ENCODE measurements around the gene MBNL1. TPM values are rescaled to one million over a fixed set of nuclear protein-coding genes. Genes with fewer than 3 reads are reported as not detected.
"Not testable (repeated sequence)": the region's sequence is repeated elsewhere in the genome, so short reads cannot be mapped to it uniquely, and the experiment has no call there.

Gene MBNL1
- total RNA-seq, 4 donors from 2014 or later, result 258 to 478 (median 320) TPM

DNA sequence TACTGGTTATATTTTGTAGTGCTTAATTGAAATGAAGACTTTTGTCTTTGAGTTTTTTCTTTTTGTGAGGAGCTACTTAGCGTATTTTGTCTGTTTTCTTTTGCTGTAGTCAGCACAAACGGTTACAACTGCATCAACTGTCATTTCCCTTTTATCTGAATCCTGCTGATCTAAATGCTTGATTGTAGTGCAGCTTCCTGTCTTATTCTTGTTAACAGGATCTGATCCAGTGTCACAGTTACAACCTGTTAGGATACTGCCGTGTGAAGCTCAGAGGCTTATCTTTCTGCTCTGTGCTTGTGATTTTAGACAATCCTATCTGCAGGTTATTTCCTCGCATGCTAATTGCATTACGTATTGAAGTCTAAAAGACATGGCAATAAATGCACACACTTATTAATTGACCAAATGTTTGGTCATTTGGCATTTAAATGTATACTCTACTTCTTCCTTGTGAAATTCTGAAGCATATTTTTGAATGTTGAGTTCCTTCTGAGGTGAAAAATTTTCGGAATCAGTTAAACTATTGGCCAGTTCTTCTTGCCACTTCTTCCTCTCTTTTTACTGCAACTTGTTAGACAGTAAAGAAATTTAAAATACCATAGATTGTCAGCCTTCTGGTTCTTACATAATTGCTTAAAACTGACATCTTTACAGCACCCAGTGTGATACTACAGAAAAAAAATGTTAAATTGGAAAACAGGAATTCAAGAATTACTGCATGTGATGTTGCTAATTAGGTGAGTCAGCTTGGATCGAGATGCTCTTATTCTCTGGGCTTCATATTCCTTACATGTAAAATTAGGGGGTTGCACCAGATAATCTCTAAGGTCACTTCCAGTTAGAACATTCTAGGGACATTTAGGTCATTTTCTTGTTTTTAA lies 168.2 kb downstream of the MBNL1 start:
- TF ChIP-seq POLR2A (IDR thresholded peaks at IDR 0.05) (no peak), EP300 (IDR thresholded peaks at IDR 0.05) (no peak), POLR2AphosphoS5 (IDR thresholded peaks at IDR 0.05) (no peak)
- TF ChIP-seq, protein P1, sequence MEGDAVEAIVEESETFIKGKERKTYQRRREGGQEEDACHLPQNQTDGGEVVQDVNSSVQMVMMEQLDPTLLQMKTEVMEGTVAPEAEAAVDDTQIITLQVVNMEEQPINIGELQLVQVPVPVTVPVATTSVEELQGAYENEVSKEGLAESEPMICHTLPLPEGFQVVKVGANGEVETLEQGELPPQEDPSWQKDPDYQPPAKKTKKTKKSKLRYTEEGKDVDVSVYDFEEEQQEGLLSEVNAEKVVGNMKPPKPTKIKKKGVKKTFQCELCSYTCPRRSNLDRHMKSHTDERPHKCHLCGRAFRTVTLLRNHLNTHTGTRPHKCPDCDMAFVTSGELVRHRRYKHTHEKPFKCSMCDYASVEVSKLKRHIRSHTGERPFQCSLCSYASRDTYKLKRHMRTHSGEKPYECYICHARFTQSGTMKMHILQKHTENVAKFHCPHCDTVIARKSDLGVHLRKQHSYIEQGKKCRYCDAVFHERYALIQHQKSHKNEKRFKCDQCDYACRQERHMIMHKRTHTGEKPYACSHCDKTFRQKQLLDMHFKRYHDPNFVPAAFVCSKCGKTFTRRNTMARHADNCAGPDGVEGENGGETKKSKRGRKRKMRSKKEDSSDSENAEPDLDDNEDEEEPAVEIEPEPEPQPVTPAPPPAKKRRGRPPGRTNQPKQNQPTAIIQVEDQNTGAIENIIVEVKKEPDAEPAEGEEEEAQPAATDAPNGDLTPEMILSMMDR (IDR thresholded peaks at IDR 0.05), result no peak
- H3K36me3 ChIP-seq, result peaks cover 26% of the 10 kb centered on the region
- no peak overlapping the region for H3K4me3 ChIP-seq
- DNase-seq (ENCODE audit: low spot score in 2 of 2), result no peak
- no peaks in the 10 kb centered on the region for H3K27me3 ChIP-seq
- peaks cover 31% of the 10 kb centered on the region for H3K4me1 ChIP-seq
- 50% methylated on average over 7 of the region's 7 CpGs for WGBS
- no peak overlapping the region for H3K27ac ChIP-seq
- peaks cover 8% of the 10 kb centered on the region for H3K9me3 ChIP-seq

GRCh38 chr3:152438181-152438580 lies 169.5 kb downstream of the MBNL1 start:
- H3K9me3 ChIP-seq, result peaks cover 8% of the 10 kb centered on the region
- TF ChIP-seq POLR2A (IDR thresholded peaks at IDR 0.05), result no peak
- TF ChIP-seq, protein P1 (IDR thresholded peaks at IDR 0.05), result no peak
- no peak for TF ChIP-seq POLR2AphosphoS5 (IDR thresholded peaks at IDR 0.05)
- no peaks in the 10 kb centered on the region for H3K27me3 ChIP-seq
- 78% methylated on average over 1 of the region's 1 CpG for WGBS
- peaks cover 40% of the 10 kb centered on the region for H3K4me1 ChIP-seq
- no peak overlapping the region for H3K27ac ChIP-seq
- peaks cover 17% of the 10 kb centered on the region for H3K36me3 ChIP-seq
- no peak overlapping the region for H3K4me3 ChIP-seq
- DNase-seq (ENCODE audit: low spot score in 2 of 2), result no peak

DNA sequence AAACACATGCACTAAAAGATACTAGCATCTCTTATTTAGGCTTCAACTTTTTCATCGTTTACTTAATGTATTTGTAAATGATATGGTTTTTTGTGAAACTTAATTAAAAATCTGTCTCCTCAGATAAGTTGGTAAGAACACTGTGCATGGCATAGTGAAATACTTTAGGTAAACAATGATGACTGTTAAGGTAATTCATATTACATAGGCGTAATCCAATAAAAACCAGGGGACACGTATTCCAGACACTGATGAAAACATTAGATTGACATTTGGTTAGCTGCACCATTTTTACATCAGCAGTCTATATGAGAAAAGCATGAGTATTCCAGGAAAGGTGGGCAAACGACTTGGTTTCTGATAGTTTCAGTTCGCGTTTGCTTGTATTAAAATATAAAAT lies 170.0 kb downstream of the MBNL1 start:
- Histone ChIP-seq H3K27me3 (no peaks in the 10 kb centered on the region), H3K36me3 (peaks cover 12% of the 10 kb centered on the region), H3K9me3 (peaks cover 8% of the 10 kb centered on the region), H3K4me3 (no peak overlapping the region), H3K4me1 (peaks cover 46% of the 10 kb centered on the region), H3K27ac (no peak overlapping the region)
- TF ChIP-seq EP300 (IDR thresholded peaks at IDR 0.05) (no peak), POLR2AphosphoS5 (IDR thresholded peaks at IDR 0.05) (no peak), POLR2A (IDR thresholded peaks at IDR 0.05) (no peak)
- TF ChIP-seq, protein P1 (IDR thresholded peaks at IDR 0.05), result no peak
- WGBS, result 77% methylated on average over 6 of the region's 6 CpGs
- DNase-seq (ENCODE audit: low spot score in 2 of 2), result no peak

DNA sequence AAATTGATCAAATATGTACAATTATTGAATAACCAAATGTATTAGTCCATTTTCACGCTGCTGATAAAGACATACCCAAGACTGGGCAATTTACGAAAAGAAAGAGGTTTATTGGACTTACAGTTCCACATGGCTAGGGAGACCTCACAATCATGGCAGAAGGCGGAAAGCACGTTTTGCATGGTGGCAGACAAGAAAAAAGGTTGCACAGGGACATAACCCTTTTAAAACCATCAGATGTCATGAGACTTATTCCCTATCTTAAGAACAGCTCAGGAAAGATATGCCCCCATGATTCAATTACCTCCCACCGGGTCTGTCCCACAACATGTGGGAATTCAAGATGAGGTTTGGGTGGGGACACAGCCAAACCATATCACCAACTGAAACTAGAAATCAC lies 171.5 kb downstream of the MBNL1 start:
- peaks cover 57% of the 10 kb centered on the region for H3K4me1 ChIP-seq
- H3K4me3 ChIP-seq; H3K9me3 ChIP-seq; H3K36me3 ChIP-seq; H3K27ac ChIP-seq; H3K27me3 ChIP-seq; DNase-seq (ENCODE audit: low spot score in 2 of 2): not testable (repeated sequence)
- 94% methylated on average over 5 of the region's 5 CpGs for WGBS

GRCh38 chr3:152443212-152444023 lies 174.7 kb downstream of the MBNL1 start:
- no peak overlapping the region for H3K4me3 ChIP-seq
- H3K36me3 ChIP-seq, result peaks cover 16% of the 10 kb centered on the region
- no peaks in the 10 kb centered on the region for H3K9me3 ChIP-seq
- WGBS, result 37% methylated on average over 3 of the region's 3 CpGs
- H3K27me3 ChIP-seq, result no peaks in the 10 kb centered on the region
- DNase-seq (ENCODE audit: low spot score in 2 of 2), result no peak
- H3K27ac ChIP-seq, result no peak overlapping the region
- peaks cover 49% of the 10 kb centered on the region for H3K4me1 ChIP-seq
- TF ChIP-seq, protein P1 (IDR thresholded peaks at IDR 0.05), result no peak
- no peak for TF ChIP-seq POLR2A (IDR thresholded peaks at IDR 0.05)
- no peak for TF ChIP-seq EP300 (IDR thresholded peaks at IDR 0.05)
- no peak for TF ChIP-seq POLR2AphosphoS5 (IDR thresholded peaks at IDR 0.05)
